ENCODE measurements around the gene LYRM2. TPM values are rescaled to one million over a fixed set of nuclear protein-coding genes. Genes with fewer than 3 reads are reported as not detected.

The LYRM2 gene
- total and polyA plus RNA-seq, 2 of the 8 experiments (the other 6 are each of a cell fraction or from before 2014, with no cell fraction given): 7.3 to 25.7 TPM

DNA sequence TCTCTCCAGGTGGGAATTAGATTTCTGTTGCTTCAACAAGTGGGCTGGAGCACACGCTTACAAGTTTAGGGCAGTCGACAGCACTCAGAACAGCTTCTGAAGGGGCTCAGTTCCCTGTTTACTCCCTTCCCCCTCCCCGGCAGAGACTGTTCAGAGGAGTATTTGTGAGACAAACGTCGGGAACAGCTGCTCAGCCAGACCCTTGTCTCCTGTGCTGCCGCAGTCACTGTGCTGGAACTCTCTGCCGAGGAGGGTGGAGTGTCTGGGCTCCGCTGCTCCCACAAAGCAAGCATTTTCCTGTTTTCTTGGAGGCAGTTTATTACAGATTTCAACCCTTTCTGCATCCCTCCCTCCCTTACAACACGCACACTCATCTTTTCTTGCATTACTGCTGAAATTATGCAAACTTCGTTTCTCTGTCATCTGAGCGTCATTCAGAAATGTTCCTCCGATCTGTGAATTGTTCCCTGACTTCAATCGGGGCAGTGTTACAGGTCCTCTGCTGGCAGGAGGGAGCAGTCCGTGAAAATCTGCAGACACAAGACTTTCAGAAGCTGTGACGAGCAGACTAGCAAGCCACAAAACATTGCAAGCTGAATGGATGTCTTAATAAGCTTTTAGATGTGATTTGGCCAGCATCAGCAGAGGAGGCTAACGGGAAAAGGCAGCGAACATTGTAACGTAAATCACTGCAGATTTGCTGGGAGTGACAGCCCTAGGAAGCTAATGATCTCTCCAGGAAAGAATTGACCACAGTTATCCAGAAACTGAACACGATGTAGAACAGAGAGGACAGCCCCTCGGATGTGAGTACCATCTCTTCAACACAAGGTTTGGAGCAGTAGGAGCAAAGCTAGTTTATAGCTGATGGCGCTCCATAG is 76.2 kb downstream of the LYRM2 start:
- Histone ChIP-seq H3K23me2 (ENCODE audit: low read depth, low read length) (no peaks in the 10 kb centered on the region), H3K27ac (ENCODE audit: low read depth, low read length) (no peak overlapping the region), H3K23ac (ENCODE audit: insufficient read length) (no peak overlapping the region), H3K79me2 (ENCODE audit: control insufficient read depth in 1 of 2, insufficient read depth in 2 of 2, low read length in 2 of 2) (no peaks in the 10 kb centered on the region), H2BK5ac (ENCODE audit: low read depth, low read length) (no peak overlapping the region), H3K36me3 (ENCODE audit: control insufficient read depth in 2 of 4, insufficient read depth in 4 of 4, low read length in 3 of 4) (no peaks in the 10 kb centered on the region; a peak in 1 of 8 replicates), H3K79me1 (ENCODE audit: low read depth, low read length) (no peaks in the 10 kb centered on the region), H3K27me3 (replicated peaks in 1 of 4; ENCODE audit: control insufficient read depth in 3 of 4, extremely low read depth in 1 of 4, insufficient read depth in 3 of 4, low read length in 3 of 4) (no peaks in the 10 kb centered on the region), H3K4ac (replicated peaks; ENCODE audit: insufficient read length, low read depth, low read length) (no peak overlapping the region), H4K5ac (ENCODE audit: insufficient read length, low read depth, low read length) (no peak overlapping the region), H4K20me1 (replicated peaks in 1 of 2; ENCODE audit: control insufficient read depth in 1 of 2, insufficient read depth in 2 of 2, low read length in 2 of 2) (no peaks in the 10 kb centered on the region), H4K8ac (ENCODE audit: extremely low read depth, insufficient read depth, low read length) (no peak overlapping the region), H3K9ac (replicated peaks in 1 of 4; ENCODE audit: extremely low read depth in 1 of 4, low read depth in 3 of 4, low read length in 3 of 4) (no peak overlapping the region), H3K4me2 (ENCODE audit: insufficient read depth in 1 of 2, low read depth in 2 of 2, low read length in 2 of 2) (no peak overlapping the region; a peak in 1 of 4 replicates), H2BK15ac (ENCODE audit: low read length) (no peak overlapping the region), H3K56ac (replicated peaks; ENCODE audit: insufficient read length, low read depth, low read length) (no peak overlapping the region), H2BK12ac (ENCODE audit: low read depth, low read length) (no peak overlapping the region), H4K91ac (replicated peaks; ENCODE audit: insufficient read length, low read length) (no peak overlapping the region), H2BK20ac (ENCODE audit: low read length) (no peak overlapping the region), H3K4me1 (replicated peaks in 1 of 4; ENCODE audit: control insufficient read depth in 3 of 4, insufficient read depth in 4 of 4, low read length in 3 of 4) (peaks cover 0 to 12% (median 4%) of the 10 kb centered on the region in 4 experiments; a peak in 3 of 7 replicates), H2AFZ (ENCODE audit: low read length) (no peak overlapping the region), H3K14ac (ENCODE audit: insufficient read length) (no peak overlapping the region), H3K4me3 (ENCODE audit: extremely low read depth in 1 of 4, insufficient read depth in 2 of 4, low read depth in 3 of 4, low read length in 4 of 4) (no peak overlapping the region), H2AK5ac (ENCODE audit: low read depth, low read length) (0 out of 2 replicates have a peak overlapping the region, but pooled peaks have one; percentile 55), H3K9me3 (ENCODE audit: insufficient read depth in 2 of 2, low read depth in 1 of 2, low read length in 1 of 2) (peaks cover 9 to 11% of the 10 kb centered on the region in 2 experiments), H3K18ac (ENCODE audit: extremely low read depth, low read length) (no peak overlapping the region), H2BK120ac (replicated peaks; ENCODE audit: low read depth, low read length) (no peak overlapping the region)
- FAIRE-seq: no peak
- ChIA-PET POLR2A (ENCODE audit: partially characterized antibody) (no interaction called here), CTCF (ENCODE audit: partially characterized antibody) (interaction anchor here (0.8 to 2.1 kb wide), 8 partner anchors 9 to 190 kb away, joined by 3 to 7 read pairs (median 3); no protein-coding TSS in a partner anchor)
- DNase-seq (ENCODE audit: low read depth in 1 of 2, low spot score in 2 of 2): no peak
- 75% methylated on average over 21 of the region's 21 CpGs; no CpG with 5 or more reads in 1 of the 2 experiments for WGBS, 2 experiments (ENCODE audit: extremely low coverage in 1 of 2, insufficient coverage in 1 of 2, insufficient read length in 1 of 2, insufficient replicate concordance in 2 of 2, low coverage in 1 of 2, low lambda C conversion rate in 2 of 2, missing lambda C conversion rate in 1 of 2)
- TF ChIP-seq KDM4A (IDR thresholded peaks at IDR 0.05; ENCODE audit: low read depth, low read length, severe bottlenecking) (no peak), TAF7 (optimal IDR thresholded peaks at IDR 0.05; ENCODE audit: borderline replicate concordance, low read depth, low read length) (no peak), ZNF274 (IDR thresholded peaks at IDR 0.05; ENCODE audit: borderline replicate concordance, extremely low read depth, low read length) (no peak), FOSL1 (IDR thresholded peaks at IDR 0.05; ENCODE audit: insufficient read depth, low read depth, low read length) (no peak)
